ENCODE data around the gene WDR37. TPM values are rescaled to one million over a fixed set of nuclear protein-coding genes. Genes with fewer than 3 reads are reported as not detected.

WDR37 gene
- total RNA-seq, 2 experiments from 2014 or later, result 17.2 to 17.9 TPM

DNA sequence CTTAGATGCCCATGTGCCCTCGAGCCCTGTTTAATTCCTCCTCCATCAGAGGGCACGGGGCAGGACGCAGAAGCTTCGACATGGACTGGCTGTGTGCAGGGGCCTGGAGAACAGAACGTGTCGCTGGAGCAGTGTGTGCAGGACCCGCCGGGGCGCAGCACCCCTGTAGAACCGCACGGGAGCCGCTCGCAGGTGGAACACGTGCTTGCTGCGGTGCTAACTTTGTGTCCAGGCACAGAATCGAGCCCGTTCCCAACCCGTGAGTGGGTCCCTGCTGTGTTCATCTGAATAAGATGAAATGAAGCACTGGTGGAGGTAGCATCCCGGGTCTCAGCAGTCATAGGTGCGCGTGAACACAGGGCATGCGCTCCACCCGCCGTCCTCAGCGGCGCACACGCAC lies 116.9 kb downstream of the WDR37 start:
- H3K4me1 Mint-ChIP-seq (ENCODE audit: low read depth), result no peaks in the 10 kb centered on the region
- ATAC-seq (no peak), DNase-seq (no peak)
- H3K9me3 Mint-ChIP-seq, result no peaks in the 10 kb centered on the region
- TF ChIP-seq, protein P1, sequence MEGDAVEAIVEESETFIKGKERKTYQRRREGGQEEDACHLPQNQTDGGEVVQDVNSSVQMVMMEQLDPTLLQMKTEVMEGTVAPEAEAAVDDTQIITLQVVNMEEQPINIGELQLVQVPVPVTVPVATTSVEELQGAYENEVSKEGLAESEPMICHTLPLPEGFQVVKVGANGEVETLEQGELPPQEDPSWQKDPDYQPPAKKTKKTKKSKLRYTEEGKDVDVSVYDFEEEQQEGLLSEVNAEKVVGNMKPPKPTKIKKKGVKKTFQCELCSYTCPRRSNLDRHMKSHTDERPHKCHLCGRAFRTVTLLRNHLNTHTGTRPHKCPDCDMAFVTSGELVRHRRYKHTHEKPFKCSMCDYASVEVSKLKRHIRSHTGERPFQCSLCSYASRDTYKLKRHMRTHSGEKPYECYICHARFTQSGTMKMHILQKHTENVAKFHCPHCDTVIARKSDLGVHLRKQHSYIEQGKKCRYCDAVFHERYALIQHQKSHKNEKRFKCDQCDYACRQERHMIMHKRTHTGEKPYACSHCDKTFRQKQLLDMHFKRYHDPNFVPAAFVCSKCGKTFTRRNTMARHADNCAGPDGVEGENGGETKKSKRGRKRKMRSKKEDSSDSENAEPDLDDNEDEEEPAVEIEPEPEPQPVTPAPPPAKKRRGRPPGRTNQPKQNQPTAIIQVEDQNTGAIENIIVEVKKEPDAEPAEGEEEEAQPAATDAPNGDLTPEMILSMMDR (IDR thresholded peaks at IDR 0.05), result no peak
- ChIA-PET CTCF (no interaction called here), POLR2A (no interaction called here)
- intact Hi-C loops (cut with micrococcal nuclease), result no loop called here
- H3K36me3 Mint-ChIP-seq (ENCODE audit: low read depth), result no peaks in the 10 kb centered on the region
- H3K27me3 Mint-ChIP-seq, result no peaks in the 10 kb centered on the region
- H3K4me3 Mint-ChIP-seq, result no peak overlapping the region
- H3K27ac Mint-ChIP-seq, result no peak overlapping the region

DNA sequence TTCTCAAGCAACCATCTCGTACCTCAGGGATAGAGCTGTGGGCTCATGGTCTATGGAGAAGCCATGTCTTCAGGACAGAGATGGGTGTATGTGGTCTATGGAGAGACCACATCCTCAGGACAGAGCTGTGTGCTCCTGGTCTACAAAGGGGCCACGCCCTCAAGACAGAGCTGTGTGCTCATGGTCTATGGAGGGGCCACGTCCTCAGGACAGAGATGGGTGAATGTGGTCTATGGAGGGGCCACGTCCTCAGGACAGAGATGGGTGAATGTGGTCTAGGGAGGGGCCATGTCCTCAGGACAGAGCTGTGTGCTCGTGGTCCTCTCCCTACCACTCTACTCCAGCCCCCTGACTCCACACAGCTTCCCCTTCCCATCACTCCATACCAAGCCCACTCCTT lies 117.8 kb downstream of the WDR37 start:
- no peaks in the 10 kb centered on the region for H3K36me3 Mint-ChIP-seq (ENCODE audit: low read depth)
- TF ChIP-seq, protein P1 (IDR thresholded peaks at IDR 0.05), result no peak
- H3K4me3 Mint-ChIP-seq, result no peak overlapping the region
- DNase-seq (no peak), ATAC-seq (no peak)
- CTCF ChIA-PET, result no interaction called here
- H3K9me3 Mint-ChIP-seq, result no peaks in the 10 kb centered on the region
- intact Hi-C loops (cut with micrococcal nuclease), result no loop called here
- H3K27ac Mint-ChIP-seq, result no peak overlapping the region
- POLR2A ChIA-PET, result no interaction called here
- H3K27me3 Mint-ChIP-seq, result no peaks in the 10 kb centered on the region
- no peaks in the 10 kb centered on the region for H3K4me1 Mint-ChIP-seq (ENCODE audit: low read depth)

DNA sequence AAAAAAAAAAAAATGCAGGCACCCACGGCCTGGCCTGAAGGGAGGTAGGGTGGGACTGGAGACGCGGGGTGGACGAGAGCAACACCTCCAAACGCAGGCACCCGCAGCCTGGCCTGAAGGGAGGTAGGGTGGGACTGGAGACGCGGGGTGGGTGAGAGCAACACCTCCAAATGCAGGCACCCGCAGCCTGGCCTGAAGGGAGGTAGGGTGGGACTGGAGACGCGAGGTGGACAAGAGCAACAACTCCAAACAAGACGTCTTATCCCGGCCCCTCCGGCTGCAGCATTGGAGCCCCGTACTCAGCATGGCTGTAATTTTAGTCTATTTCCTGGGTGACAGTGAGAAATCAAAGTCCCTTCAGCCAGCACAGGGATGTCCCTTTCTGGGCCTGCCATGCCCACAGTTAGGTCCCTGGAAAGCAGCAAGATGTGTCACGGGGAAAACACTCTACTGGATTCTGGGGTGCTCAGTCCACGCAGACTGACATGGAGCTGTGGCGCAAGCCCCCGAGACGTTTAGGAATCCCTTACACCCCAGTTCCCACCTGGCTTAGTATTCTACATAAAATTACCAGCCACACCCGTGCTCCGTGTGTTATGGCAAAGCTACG lies 119.9 kb downstream of the WDR37 start:
- no peak overlapping the region for H3K4me3 Mint-ChIP-seq
- CTCF ChIA-PET, result no interaction called here
- no peaks in the 10 kb centered on the region for H3K36me3 Mint-ChIP-seq (ENCODE audit: low read depth)
- POLR2A ChIA-PET, result no interaction called here
- no peaks in the 10 kb centered on the region for H3K27me3 Mint-ChIP-seq
- no peak overlapping the region for H3K27ac Mint-ChIP-seq
- DNase-seq, result no peak
- intact Hi-C loops (cut with micrococcal nuclease), result no loop called here
- H3K4me1 Mint-ChIP-seq (ENCODE audit: low read depth), result no peaks in the 10 kb centered on the region
- no peak for ATAC-seq
- no peaks in the 10 kb centered on the region for H3K9me3 Mint-ChIP-seq
- TF ChIP-seq, protein P1 (IDR thresholded peaks at IDR 0.05), result no peak

DNA sequence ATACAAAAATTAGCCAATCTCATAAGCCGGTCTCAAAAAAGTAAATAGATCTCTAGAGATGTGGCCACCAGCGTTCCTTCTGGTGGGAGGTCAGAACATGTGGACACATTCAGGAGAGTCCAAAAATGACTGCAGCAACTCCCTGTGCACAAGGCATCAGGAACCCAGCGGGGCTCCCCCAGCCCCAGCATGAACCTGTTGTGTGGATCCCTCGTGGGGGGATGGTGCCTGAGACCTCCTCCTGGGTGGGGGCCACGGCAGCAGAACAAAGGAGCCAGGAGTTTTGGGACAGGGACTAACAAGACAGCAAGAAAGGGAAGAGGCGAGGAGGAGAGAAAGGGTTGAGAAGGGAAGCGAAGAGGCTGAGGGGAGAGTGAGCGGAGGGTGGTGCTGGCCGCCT lies 121.8 kb downstream of the WDR37 start:
- H3K4me1 Mint-ChIP-seq (ENCODE audit: low read depth), result no peaks in the 10 kb centered on the region
- DNase-seq (no peak), ATAC-seq (no peak)
- H3K27ac Mint-ChIP-seq, result no peak overlapping the region
- POLR2A ChIA-PET, result no interaction called here
- no peak overlapping the region for H3K4me3 Mint-ChIP-seq
- CTCF ChIA-PET, result no interaction called here
- intact Hi-C loops (cut with micrococcal nuclease), result no loop called here
- TF ChIP-seq, protein P1 (IDR thresholded peaks at IDR 0.05), result no peak
- H3K27me3 Mint-ChIP-seq, result no peaks in the 10 kb centered on the region
- H3K9me3 Mint-ChIP-seq, result no peaks in the 10 kb centered on the region
- no peaks in the 10 kb centered on the region for H3K36me3 Mint-ChIP-seq (ENCODE audit: low read depth)

DNA sequence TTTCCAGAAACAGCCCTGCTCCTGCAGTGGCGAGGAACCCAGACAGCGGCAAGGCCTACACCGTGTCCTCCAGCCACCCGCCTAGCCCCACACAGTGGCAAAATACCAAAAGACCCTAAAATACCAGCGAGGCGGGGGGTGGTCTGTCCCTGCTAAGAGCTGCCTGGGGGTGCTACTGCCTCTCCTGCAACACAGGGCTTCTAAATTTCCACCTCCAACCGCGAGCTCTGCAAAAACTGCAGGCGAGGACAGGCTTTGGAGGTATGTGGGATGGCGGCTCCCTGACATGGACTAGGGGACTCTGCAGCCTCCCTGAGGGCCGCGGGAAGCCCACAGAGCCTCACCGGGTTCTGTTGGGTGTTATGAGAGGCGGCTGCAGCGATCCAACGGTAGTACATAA lies 122.3 kb downstream of the WDR37 start:
- POLR2A ChIA-PET, result no interaction called here
- TF ChIP-seq, protein P1 (IDR thresholded peaks at IDR 0.05), result no peak

More for the DNA sequence above, 122.3 kb downstream of the WDR37 start:
- DNase-seq (no peak), ATAC-seq (no peak)
- Mint-ChIP-seq H3K27me3 (no peaks in the 10 kb centered on the region), H3K9me3 (no peaks in the 10 kb centered on the region), H3K36me3 (ENCODE audit: low read depth) (no peaks in the 10 kb centered on the region), H3K27ac (no peak overlapping the region), H3K4me3 (no peak overlapping the region), H3K4me1 (ENCODE audit: low read depth) (no peaks in the 10 kb centered on the region)
- CTCF ChIA-PET, result no interaction called here
- intact Hi-C loops (cut with micrococcal nuclease), result no loop called here
